SK-N-SH (cell line): ENCODE results near the gene GRAMD2A.

Experiments
- POLR2AphosphoS5 ChIP-seq: IDR thresholded peaks from 2 replicates; pipeline ENCODE4 v1.6.1; 2012; ENCODE audit warnings: low read depth, low read length
- RCOR1 ChIP-seq: fragments of 150-350 bp; IDR thresholded peaks from 2 replicates; pipeline ENCODE4 v1.6.1; 2017; ENCODE audit warnings: antibody characterized with exemption, low read length
- RFX5 ChIP-seq: IDR thresholded peaks from 2 replicates; pipeline ENCODE4 v1.6.1; 2012; ENCODE audit warnings: mild to moderate bottlenecking, improper control_type of control experiment, low read length
- TF ChIP-seq, protein P1 (sequence below): fragments of 200-600 bp; sonication (generic); IDR thresholded peaks from 2 replicates; pipeline ENCODE4 v1.6.1; 2017; ENCODE audit warnings: antibody characterized with exemption, mild to moderate bottlenecking, moderate library complexity

DNA sequence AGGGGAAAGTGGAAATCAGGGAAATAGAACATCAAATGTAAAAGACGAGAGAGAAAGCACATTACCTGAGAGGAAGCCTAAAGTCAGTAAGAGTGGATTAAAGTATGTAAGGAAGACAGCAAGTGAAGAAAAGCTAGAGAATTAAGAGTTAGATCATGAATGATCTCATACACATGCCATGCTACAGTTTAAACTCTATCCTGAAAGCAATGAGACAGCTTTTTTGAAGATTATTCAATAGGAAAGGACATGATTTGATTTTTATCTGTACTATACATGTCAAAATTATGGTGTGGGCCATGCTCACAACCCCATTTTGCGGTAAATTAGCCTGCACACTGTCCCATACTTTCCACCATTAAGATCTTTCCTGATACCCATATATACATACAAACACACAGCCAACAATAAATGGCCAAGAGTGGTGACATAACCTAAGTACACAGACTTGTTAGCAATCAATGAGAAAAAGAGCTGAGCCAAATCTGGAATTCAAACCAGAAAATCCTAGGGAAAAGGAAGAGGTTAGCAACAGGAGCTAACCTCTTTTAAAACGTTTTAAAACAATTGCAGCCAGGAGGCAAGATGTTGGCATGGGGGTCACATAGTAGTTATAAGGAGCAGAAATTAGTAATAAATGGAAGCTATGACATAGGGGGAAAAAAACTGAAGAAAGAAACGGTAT lies 84.1 kb downstream of the GRAMD2A start:
- TF ChIP-seq, protein P1, sequence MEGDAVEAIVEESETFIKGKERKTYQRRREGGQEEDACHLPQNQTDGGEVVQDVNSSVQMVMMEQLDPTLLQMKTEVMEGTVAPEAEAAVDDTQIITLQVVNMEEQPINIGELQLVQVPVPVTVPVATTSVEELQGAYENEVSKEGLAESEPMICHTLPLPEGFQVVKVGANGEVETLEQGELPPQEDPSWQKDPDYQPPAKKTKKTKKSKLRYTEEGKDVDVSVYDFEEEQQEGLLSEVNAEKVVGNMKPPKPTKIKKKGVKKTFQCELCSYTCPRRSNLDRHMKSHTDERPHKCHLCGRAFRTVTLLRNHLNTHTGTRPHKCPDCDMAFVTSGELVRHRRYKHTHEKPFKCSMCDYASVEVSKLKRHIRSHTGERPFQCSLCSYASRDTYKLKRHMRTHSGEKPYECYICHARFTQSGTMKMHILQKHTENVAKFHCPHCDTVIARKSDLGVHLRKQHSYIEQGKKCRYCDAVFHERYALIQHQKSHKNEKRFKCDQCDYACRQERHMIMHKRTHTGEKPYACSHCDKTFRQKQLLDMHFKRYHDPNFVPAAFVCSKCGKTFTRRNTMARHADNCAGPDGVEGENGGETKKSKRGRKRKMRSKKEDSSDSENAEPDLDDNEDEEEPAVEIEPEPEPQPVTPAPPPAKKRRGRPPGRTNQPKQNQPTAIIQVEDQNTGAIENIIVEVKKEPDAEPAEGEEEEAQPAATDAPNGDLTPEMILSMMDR: no peak
- TF ChIP-seq RFX5: no peak
- TF ChIP-seq RCOR1: no peak
- no peak for TF ChIP-seq POLR2AphosphoS5
